GM12891 (cell line): ENCODE results near the gene WRAP73.
A peak's percentile ranks its signal among the peaks of the same experiment; 100 is the strongest.

Experiments
- POLR2A ChIP-seq: IDR thresholded peaks from 2 replicates; pipeline ENCODE4 v1.6.1; 2011; ENCODE audit warnings: low read depth, low read length, control low read depth
- POLR2AphosphoS5 ChIP-seq: IDR thresholded peaks from 2 replicates; pipeline ENCODE4 v1.6.1; 2011; ENCODE audit warnings: low read depth, low read length, control low read depth
- POU2F2 ChIP-seq: IDR thresholded peaks from 2 replicates; pipeline ENCODE4 v1.6.1; 2011; ENCODE audit warnings: low read depth, mild to moderate bottlenecking, control low read depth, low read length, moderate library complexity
- SPI1 ChIP-seq: IDR thresholded peaks from 2 replicates; pipeline ENCODE4 v1.6.1; 2011; ENCODE audit warnings: low read depth, low read length, control low read depth
- TAF1 ChIP-seq: IDR thresholded peaks from 2 replicates; pipeline ENCODE4 v1.6.1; 2011; ENCODE audit warnings: low read depth, low read length, control low read depth

GRCh38 chr1:3672971-3673361 is 23.1 kb upstream of the WRAP73 start:
- TF ChIP-seq POLR2A = no peak
- 0 out of 2 replicates have a peak, but pooled peaks have one; percentile 2 for TF ChIP-seq POLR2AphosphoS5
- TF ChIP-seq TAF1 = no peak
- no peak for TF ChIP-seq POU2F2
- TF ChIP-seq SPI1 = no peak
